GM19468 (cell line): ENCODE data around the gene UPF2.
"Not testable (repeated sequence)": the region's sequence is repeated elsewhere in the genome, so short reads cannot be mapped to it uniquely, and the experiment has no call there.

Experiments
- ATAC-seq: cut with Tn5 transposase; IDR thresholded peaks from one replicate; pipeline ENCODE4 v1.9.1; 2021; ENCODE audit warnings: mild to moderate bottlenecking, moderate library complexity, moderate number of reproducible peaks; ENCODE audit not compliant: unreplicated experiment; ENCODE audit errors: extremely low read depth

Gene UPF2

GRCh38 chr10:12041766-12042408, 722 bp downstream of the UPF2 start:
- no peak for ATAC-seq

GRCh38 chr10:12036073-12036655, 6.4 kb downstream of the UPF2 start:
- ATAC-seq: no peak

- no peak for ATAC-seq
Observed at GRCh38 chr10:12031404-12031803, 11.2 kb downstream of the UPF2 start.

GRCh38 chr10:12027539-12027938, 15.1 kb downstream of the UPF2 start:
- ATAC-seq: peak; percentile 97

- ATAC-seq: no peak
Observed at GRCh38 chr10:12025591-12025990, 17.0 kb downstream of the UPF2 start.

- no peak for ATAC-seq
Observed at GRCh38 chr10:12022580-12023257, 19.9 kb downstream of the UPF2 start.

- ATAC-seq: no peak
Observed at GRCh38 chr10:12020574-12020973, 22.0 kb downstream of the UPF2 start.

- no peak for ATAC-seq
Observed at GRCh38 chr10:12019283-12019971, 23.2 kb downstream of the UPF2 start.

GRCh38 chr10:12018438-12019282, 23.9 kb downstream of the UPF2 start:
- ATAC-seq: no peak

- ATAC-seq: no peak
Observed at GRCh38 chr10:12013926-12014325, 28.7 kb downstream of the UPF2 start.

- not testable (repeated sequence) for ATAC-seq
Observed at GRCh38 chr10:12013391-12013790, 29.2 kb downstream of the UPF2 start.

- no peak for ATAC-seq
Observed at GRCh38 chr10:12010353-12010752, 32.3 kb downstream of the UPF2 start.

- not testable (repeated sequence) for ATAC-seq
Observed at GRCh38 chr10:12008842-12009241, 33.8 kb downstream of the UPF2 start.

GRCh38 chr10:12006671-12007070, 35.9 kb downstream of the UPF2 start:
- no peak for ATAC-seq

- ATAC-seq: peak; percentile 68
Observed at GRCh38 chr10:11993834-11994468, 48.7 kb downstream of the UPF2 start.

- no peak for ATAC-seq
Observed at GRCh38 chr10:11988924-11989323, 53.7 kb downstream of the UPF2 start.

- ATAC-seq: no peak
Observed at GRCh38 chr10:11986593-11987216, 55.9 kb downstream of the UPF2 start.

GRCh38 chr10:11982253-11982652, 60.4 kb downstream of the UPF2 start:
- no peak for ATAC-seq

- no peak for ATAC-seq
Observed at GRCh38 chr10:11975795-11976194, 66.8 kb downstream of the UPF2 start.
